ENCODE data around the gene AKT3. TPM values are rescaled to one million over a fixed set of nuclear protein-coding genes. Genes with fewer than 3 reads are reported as not detected.

The AKT3 gene
- total and polyA plus RNA-seq, 7 donors = 2.1 to 105 (median 66.4) TPM

DNA sequence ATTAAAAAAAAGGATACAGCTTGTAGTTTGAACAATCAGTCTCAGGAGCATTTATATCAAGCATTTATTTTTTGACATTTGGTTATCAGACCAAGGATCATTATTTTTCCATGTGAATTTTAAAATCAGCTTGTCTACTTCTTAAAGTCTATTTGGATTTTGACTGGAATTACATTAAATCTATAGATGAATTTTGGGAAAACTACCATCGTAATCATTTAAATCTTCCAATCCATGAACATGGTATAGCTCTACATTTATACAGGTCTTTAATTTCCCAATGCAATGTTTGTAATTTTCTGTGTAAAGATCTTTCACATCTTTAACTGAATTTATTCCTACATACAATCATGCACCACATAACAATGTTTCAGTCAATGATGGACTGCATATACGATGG is 203.2 kb downstream of the AKT3 start:
- no peak for DNase-seq
- no peak for TF ChIP-seq POLR2AphosphoS5 (IDR thresholded peaks at IDR 0.05)
- no peak for TF ChIP-seq POLR2A (IDR thresholded peaks at IDR 0.05)
- no peak for TF ChIP-seq EP300 (IDR thresholded peaks at IDR 0.05)
- TF ChIP-seq, protein P1, sequence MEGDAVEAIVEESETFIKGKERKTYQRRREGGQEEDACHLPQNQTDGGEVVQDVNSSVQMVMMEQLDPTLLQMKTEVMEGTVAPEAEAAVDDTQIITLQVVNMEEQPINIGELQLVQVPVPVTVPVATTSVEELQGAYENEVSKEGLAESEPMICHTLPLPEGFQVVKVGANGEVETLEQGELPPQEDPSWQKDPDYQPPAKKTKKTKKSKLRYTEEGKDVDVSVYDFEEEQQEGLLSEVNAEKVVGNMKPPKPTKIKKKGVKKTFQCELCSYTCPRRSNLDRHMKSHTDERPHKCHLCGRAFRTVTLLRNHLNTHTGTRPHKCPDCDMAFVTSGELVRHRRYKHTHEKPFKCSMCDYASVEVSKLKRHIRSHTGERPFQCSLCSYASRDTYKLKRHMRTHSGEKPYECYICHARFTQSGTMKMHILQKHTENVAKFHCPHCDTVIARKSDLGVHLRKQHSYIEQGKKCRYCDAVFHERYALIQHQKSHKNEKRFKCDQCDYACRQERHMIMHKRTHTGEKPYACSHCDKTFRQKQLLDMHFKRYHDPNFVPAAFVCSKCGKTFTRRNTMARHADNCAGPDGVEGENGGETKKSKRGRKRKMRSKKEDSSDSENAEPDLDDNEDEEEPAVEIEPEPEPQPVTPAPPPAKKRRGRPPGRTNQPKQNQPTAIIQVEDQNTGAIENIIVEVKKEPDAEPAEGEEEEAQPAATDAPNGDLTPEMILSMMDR (IDR thresholded peaks at IDR 0.05) = no peak
- intact Hi-C loops (cut with DNase I) = no loop called here
- Histone ChIP-seq H3K4me3 (no peak overlapping the region), H3K9me3 (peaks cover 0 to 8% (median 0%) of the 10 kb centered on the region in 4 donors), H3K4me1 (no peaks in the 10 kb centered on the region), H3K27ac (no peak overlapping the region), H3K36me3 (peaks cover 0 to 21% (median 2%) of the 10 kb centered on the region in 4 donors), H3K27me3 (no peaks in the 10 kb centered on the region)
- 92 to 96% methylated on average over 2 of the region's 2 CpGs for WGBS, 2 donors

DNA sequence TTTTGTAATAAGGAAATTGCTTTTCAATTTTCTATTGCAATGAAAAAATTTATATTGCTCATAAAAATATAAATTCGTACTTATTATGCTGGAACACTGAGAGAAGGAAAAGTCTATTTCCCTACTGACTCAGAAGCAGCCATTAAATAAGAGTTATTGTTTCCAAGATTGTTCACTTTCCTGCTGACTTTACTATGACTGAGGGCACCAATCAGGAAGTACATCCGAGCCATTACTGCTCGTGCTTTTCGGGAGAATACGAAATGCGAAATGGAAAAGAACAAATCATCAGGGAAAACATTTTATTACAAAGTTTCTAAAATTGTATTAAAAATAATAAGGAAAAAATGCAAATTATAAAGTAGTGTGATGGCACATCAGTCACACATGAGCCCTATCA is 204.8 kb downstream of the AKT3 start:
- Histone ChIP-seq H3K4me1 (no peaks in the 10 kb centered on the region), H3K9me3 (peaks cover 0 to 8% (median 0%) of the 10 kb centered on the region in 4 donors), H3K27me3 (no peaks in the 10 kb centered on the region), H3K36me3 (peaks cover 0 to 26% (median 2%) of the 10 kb centered on the region in 4 donors), H3K4me3 (no peak overlapping the region), H3K27ac (no peak overlapping the region)
- 79 to 90% methylated on average over 6 of the region's 6 CpGs for WGBS, 2 donors
- DNase-seq = no peak
- TF ChIP-seq, protein P1 (IDR thresholded peaks at IDR 0.05) = no peak
- TF ChIP-seq EP300 (IDR thresholded peaks at IDR 0.05) (no peak), POLR2A (IDR thresholded peaks at IDR 0.05) (no peak), POLR2AphosphoS5 (IDR thresholded peaks at IDR 0.05) (no peak)
- intact Hi-C loops (cut with DNase I) = no loop called here

DNA sequence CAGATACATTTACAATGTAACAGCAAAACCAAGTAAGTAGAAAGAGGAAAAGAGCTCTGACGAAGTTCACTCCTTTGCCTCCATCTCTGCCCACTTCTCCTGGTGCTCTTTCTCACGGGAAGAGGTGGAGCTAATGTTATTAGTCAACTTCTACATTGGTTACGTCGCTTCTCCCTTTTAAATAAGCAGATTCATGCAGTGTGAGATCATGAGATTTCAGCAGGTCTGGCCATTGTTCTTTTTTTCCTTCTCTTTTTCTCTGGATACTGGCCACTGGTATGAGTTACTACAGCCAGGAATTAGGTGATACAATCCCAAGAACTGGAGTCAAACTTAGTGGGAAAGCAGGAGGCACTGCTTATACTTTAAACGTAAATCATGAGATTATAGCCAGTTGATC is 207.1 kb downstream of the AKT3 start:
- Histone ChIP-seq H3K4me1 (no peaks in the 10 kb centered on the region), H3K27ac (no peak overlapping the region), H3K4me3 (no peak overlapping the region), H3K36me3 (peaks cover 0 to 27% (median 3%) of the 10 kb centered on the region in 4 donors), H3K9me3 (peaks cover 0 to 8% (median 0%) of the 10 kb centered on the region in 4 donors), H3K27me3 (no peaks in the 10 kb centered on the region)
- intact Hi-C loops (cut with DNase I) = no loop called here
- TF ChIP-seq, protein P1 (IDR thresholded peaks at IDR 0.05) = no peak
- TF ChIP-seq EP300 (IDR thresholded peaks at IDR 0.05) = no peak
- TF ChIP-seq POLR2A (IDR thresholded peaks at IDR 0.05) = no peak
- TF ChIP-seq POLR2AphosphoS5 (IDR thresholded peaks at IDR 0.05) = no peak
- 67 to 79% methylated on average over 5 of the region's 5 CpGs for WGBS, 2 donors
- no peak for DNase-seq

DNA sequence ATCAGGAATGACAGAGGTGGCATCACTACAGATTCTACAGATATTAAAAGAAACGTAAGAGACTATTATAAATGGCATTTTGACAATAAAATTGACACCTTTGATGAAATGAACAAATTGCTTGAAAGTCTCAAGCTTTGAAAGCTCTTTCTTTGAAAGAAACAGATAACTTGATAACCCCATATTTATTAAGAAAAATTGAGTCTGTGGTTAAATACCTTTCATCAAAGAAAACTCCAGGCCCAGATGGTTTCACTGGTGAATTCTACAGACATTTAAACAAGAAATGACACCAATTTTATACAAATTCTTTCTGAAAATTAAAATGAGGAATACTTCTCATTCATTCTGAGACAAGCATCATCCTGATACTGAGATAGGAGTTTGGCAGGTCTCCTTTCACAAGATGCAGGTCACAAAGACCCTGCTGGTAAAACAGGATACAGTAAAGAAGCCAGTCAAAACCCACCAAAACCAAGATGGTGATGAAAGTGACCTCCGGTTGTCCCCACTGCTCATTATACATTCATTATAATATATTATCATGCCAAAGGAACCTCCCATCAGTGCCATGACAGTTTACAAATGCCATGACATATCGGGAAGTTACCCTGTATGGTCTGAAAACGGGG is 210.9 kb downstream of the AKT3 start:
- no peaks in the 10 kb centered on the region for H3K4me1 ChIP-seq
- H3K36me3 ChIP-seq = peaks cover 0 to 9% (median 2%) of the 10 kb centered on the region in 4 donors
- no peaks in the 10 kb centered on the region for H3K9me3 ChIP-seq
- no peak overlapping the region for H3K27ac ChIP-seq
- no peak for DNase-seq
- no peaks in the 10 kb centered on the region for H3K27me3 ChIP-seq
- intact Hi-C loops (cut with DNase I) = no loop called here
- no peak overlapping the region for H3K4me3 ChIP-seq
- WGBS, 2 donors = 69 to 93% methylated on average over 4 of the region's 4 CpGs
- TF ChIP-seq POLR2AphosphoS5 (IDR thresholded peaks at IDR 0.05) = no peak
- TF ChIP-seq, protein P1 (IDR thresholded peaks at IDR 0.05) = no peak
- no peak for TF ChIP-seq EP300 (IDR thresholded peaks at IDR 0.05)

DNA sequence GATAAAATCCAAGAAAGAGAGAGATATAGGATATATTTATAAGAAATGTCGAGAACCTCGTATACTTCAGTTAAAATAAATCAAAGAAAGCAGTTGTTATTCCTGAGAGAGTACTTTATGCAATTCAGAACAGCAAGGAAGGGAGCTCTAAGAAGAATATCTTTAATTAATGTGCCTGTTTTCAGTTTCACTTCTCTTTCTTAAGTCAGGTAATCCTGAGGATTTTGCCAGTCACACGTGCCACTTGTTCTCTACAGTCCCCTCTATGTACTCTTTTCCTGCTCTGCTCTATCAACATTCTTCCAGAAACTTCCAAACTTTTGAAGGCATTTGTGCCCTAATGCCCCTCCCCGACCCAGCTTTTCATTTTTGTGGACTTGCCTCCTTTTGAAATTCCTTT is 211.9 kb downstream of the AKT3 start:
- peaks cover 0 to 7% (median 2%) of the 10 kb centered on the region in 4 donors for H3K36me3 ChIP-seq
- H3K4me3 ChIP-seq = no peak overlapping the region
- no peaks in the 10 kb centered on the region for H3K4me1 ChIP-seq
- H3K27me3 ChIP-seq = no peaks in the 10 kb centered on the region
- WGBS, 2 donors = 67 to 71% methylated on average over 4 of the region's 4 CpGs
- intact Hi-C loops (cut with DNase I) = no loop called here
- H3K9me3 ChIP-seq = no peaks in the 10 kb centered on the region
- DNase-seq = no peak
- TF ChIP-seq, protein P1 (IDR thresholded peaks at IDR 0.05) = no peak
- TF ChIP-seq POLR2AphosphoS5 (IDR thresholded peaks at IDR 0.05) (no peak), EP300 (IDR thresholded peaks at IDR 0.05) (no peak), POLR2A (IDR thresholded peaks at IDR 0.05) (no peak)
- H3K27ac ChIP-seq = no peak overlapping the region

Measured in sigmoid colon (tissue), 7 donors.